ENCODE data around the gene IL1A. TPM values are rescaled to one million over a fixed set of nuclear protein-coding genes. Genes with fewer than 3 reads are reported as not detected.

Gene IL1A
- total and polyA plus RNA-seq, 10 donors: 0.21 to 1.6 (median 0.69) TPM; not detected in 2

DNA sequence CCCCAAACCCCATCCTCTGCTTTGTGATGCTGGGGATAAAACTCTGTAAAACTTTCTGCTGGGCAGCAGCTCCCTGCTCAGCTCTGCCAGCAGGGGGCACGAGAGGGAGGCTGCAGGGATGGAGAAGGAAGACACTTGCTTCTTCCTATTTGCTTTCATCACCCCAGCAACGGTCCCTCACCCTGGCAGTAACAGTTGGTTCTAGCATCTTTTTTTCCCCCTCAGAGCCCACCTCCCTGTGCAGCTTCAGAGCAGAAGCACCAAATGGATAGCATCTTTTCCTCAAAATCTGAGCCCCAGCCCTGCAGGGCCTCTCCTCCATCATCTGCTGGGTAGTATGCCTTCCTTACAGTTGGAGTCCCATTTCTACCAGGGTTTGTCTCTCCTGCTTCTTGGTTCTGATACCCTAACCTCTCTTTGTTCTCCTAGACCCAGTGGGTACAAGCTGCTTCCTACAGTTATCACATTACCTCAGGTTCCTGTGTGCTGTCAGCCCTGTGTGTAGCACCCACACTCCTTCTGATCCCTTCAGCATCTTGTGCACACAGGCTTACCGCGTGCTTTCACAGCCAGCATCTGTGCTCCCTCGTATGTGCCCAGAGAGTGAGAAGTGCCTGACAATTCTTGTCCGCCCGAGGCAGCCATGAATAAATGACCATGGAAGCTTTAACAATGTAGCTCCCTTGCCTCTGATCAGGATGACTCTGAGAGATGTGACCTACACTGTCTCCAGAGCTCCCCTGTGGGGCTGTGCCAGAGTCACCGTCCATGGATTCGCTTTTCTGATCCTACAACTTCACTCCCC is 34.3 kb downstream of the IL1A start:
- H3K27me3 ChIP-seq (replicated peaks in 1 of 7): no peaks in the 10 kb centered on the region
- H3K4me3 ChIP-seq: peak overlapping the region in 1 of 8 donors; percentile 14
- H3K9me3 ChIP-seq: no peaks in the 10 kb centered on the region
- 65 to 68% (median 66%) methylated on average over 9 of the region's 9 CpGs for WGBS, 5 donors
- H3K36me3 ChIP-seq: peaks cover 0 to 21% (median 0%) of the 10 kb centered on the region in 6 donors
- DNase-seq: peak; percentile 95
- peaks cover 0 to 17% (median 1%) of the 10 kb centered on the region in 6 donors for H3K4me1 ChIP-seq
- peak overlapping the region in 3 of 8 donors; percentile 3 to 41 (median 33) for H3K27ac ChIP-seq
- TF ChIP-seq POLR2AphosphoS5 (IDR thresholded peaks at IDR 0.05) (peak in 1 of 3 donors; percentile 38), POLR2A (IDR thresholded peaks at IDR 0.05) (no peak)
- TF ChIP-seq, protein P1, sequence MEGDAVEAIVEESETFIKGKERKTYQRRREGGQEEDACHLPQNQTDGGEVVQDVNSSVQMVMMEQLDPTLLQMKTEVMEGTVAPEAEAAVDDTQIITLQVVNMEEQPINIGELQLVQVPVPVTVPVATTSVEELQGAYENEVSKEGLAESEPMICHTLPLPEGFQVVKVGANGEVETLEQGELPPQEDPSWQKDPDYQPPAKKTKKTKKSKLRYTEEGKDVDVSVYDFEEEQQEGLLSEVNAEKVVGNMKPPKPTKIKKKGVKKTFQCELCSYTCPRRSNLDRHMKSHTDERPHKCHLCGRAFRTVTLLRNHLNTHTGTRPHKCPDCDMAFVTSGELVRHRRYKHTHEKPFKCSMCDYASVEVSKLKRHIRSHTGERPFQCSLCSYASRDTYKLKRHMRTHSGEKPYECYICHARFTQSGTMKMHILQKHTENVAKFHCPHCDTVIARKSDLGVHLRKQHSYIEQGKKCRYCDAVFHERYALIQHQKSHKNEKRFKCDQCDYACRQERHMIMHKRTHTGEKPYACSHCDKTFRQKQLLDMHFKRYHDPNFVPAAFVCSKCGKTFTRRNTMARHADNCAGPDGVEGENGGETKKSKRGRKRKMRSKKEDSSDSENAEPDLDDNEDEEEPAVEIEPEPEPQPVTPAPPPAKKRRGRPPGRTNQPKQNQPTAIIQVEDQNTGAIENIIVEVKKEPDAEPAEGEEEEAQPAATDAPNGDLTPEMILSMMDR (IDR thresholded peaks at IDR 0.05 in 8 of 11, conservative IDR thresholded peaks at IDR 0.05 in 3 of 11): peak; percentile 67 to 95 (median 90)
- intact Hi-C loops (cut with DNase I; ENCODE audit: low total_unique reads): loop anchor here (5.0 kb wide), 3 partner anchors 132 to 207 kb away; no protein-coding TSS in a partner anchor

DNA sequence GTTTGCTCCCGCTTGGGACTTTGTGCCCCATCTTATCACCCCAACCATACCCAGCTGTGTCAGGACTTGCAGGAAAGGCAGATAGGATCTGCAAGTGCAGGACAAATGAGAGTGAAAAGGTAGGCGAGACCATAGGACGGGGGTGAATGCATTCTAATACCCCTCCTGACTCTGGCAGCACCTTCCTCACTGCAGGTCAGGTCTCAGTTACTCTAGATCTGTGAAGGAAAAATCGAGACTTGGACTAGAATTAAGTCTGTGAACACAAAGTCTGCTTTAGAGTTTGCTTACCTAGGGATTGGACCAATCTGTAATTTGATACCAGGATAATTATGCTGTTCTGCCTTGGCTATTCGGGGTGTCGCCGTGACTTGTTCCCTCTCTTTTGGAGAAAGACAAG is 43.8 kb downstream of the IL1A start:
- no peaks in the 10 kb centered on the region for H3K4me1 ChIP-seq
- WGBS, 5 donors: 90 to 98% (median 97%) methylated on average over 7 of the region's 7 CpGs
- intact Hi-C loops (cut with DNase I; ENCODE audit: low total_unique reads): no loop called here
- H3K4me3 ChIP-seq: no peak overlapping the region
- DNase-seq: no peak
- H3K27ac ChIP-seq: no peak overlapping the region
- H3K27me3 ChIP-seq (replicated peaks in 1 of 7): no peaks in the 10 kb centered on the region
- TF ChIP-seq POLR2A (IDR thresholded peaks at IDR 0.05) (no peak), POLR2AphosphoS5 (IDR thresholded peaks at IDR 0.05) (no peak)
- TF ChIP-seq, protein P1 (IDR thresholded peaks at IDR 0.05 in 8 of 11, conservative IDR thresholded peaks at IDR 0.05 in 3 of 11): no peak
- H3K9me3 ChIP-seq: no peaks in the 10 kb centered on the region
- H3K36me3 ChIP-seq: peaks cover 0 to 84% (median 0%) of the 10 kb centered on the region in 6 donors

DNA sequence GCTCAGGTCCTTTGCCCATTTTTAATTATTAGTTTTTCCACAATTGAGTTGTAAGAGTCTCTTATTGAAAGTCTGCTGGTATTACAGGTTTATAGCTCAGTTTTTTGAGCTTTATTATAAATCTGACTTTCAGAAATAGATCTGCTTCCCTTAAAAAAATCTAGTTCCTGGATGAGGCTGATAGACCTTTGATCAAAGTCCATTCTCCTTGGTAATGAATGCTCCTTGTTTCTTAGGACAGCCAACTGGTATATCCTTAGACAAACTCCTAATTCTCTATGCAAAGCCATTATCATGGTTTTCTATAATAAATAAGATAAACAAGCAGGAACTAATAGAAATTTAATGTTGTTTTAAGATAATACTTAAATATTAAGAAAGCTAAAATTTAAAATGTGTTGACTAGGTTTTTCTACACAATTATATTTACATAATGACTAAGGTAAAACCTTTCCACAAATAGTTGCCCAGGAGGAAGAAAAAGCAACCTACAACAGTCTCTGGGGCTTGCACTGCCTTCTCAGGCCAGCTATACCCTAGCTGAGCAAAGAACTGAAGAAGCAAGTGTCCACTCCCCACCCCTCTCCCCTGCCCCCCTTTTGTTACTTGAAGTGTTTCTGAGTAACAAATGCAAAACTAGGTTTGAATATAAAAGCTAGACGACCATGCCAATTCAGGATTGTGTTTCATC is 46.6 kb downstream of the IL1A start:
- no peaks in the 10 kb centered on the region for H3K9me3 ChIP-seq
- intact Hi-C loops (cut with DNase I; ENCODE audit: low total_unique reads): no loop called here
- H3K27ac ChIP-seq: no peak overlapping the region
- WGBS, 5 donors: 88 to 100% (median 97%) methylated on average over 1 of the region's 1 CpG
- no peak overlapping the region for H3K4me3 ChIP-seq
- H3K27me3 ChIP-seq (replicated peaks in 1 of 7): no peaks in the 10 kb centered on the region
- no peaks in the 10 kb centered on the region for H3K4me1 ChIP-seq
- TF ChIP-seq POLR2A (IDR thresholded peaks at IDR 0.05) (no peak), POLR2AphosphoS5 (IDR thresholded peaks at IDR 0.05) (no peak)
- TF ChIP-seq, protein P1 (IDR thresholded peaks at IDR 0.05 in 8 of 11, conservative IDR thresholded peaks at IDR 0.05 in 3 of 11): no peak
- no peak for DNase-seq
- peaks cover 0 to 59% (median 0%) of the 10 kb centered on the region in 6 donors for H3K36me3 ChIP-seq

DNA sequence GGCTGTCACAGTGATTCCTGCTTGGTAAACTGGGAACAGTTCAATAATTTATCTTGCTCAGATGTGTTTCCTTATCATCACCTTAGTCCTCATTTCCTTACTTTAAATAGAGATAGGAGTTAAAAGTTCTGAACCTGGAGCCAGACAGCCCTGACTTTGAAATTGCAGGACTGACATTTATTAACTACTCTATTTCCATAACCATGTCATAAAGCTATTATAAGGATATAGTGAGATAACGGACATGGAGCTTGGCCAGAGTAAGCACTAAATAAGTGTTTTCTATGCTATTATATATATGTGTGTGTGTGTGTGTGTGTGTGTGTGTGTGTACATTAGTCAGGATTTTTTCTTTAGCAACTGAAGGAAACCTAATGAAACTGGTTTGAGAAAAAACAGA is 50.4 kb downstream of the IL1A start:
- intact Hi-C loops (cut with DNase I; ENCODE audit: low total_unique reads): no loop called here

More for the DNA sequence above, 50.4 kb downstream of the IL1A start:
- 59 to 79% (median 71%) methylated on average over 1 of the region's 1 CpG for WGBS, 5 donors
- no peak for TF ChIP-seq POLR2AphosphoS5 (IDR thresholded peaks at IDR 0.05)
- TF ChIP-seq, protein P1 (IDR thresholded peaks at IDR 0.05 in 8 of 11, conservative IDR thresholded peaks at IDR 0.05 in 3 of 11): no peak
- no peak for TF ChIP-seq POLR2A (IDR thresholded peaks at IDR 0.05)
- Histone ChIP-seq H3K27ac (no peak overlapping the region), H3K9me3 (no peaks in the 10 kb centered on the region), H3K4me1 (peaks cover 0 to 15% (median 7%) of the 10 kb centered on the region in 6 donors), H3K27me3 (replicated peaks in 1 of 7) (no peaks in the 10 kb centered on the region), H3K4me3 (no peak overlapping the region), H3K36me3 (peaks cover 0 to 20% (median 0%) of the 10 kb centered on the region in 6 donors)
- DNase-seq: no peak
